Esophagus squamous epithelium (tissue), 4 donors: ENCODE data around the gene NME9.

Experiments used
- CTCF ChIP-seq, 6 experiments: fragments of 450-650 bp in 4 of 6; fragments of 200-600 bp in 2 of 6; sonication (generic) in 2 of 6; IDR thresholded peaks; one replicate each; pipeline ENCODE4 v1.5.1; 2016 to 2019; ENCODE audit warnings: antibody characterized with exemption in 6 of 6, mild to moderate bottlenecking in 4 of 6, moderate library complexity in 4 of 6
- POLR2A ChIP-seq, 4 donors: fragments of 450-650 bp; IDR thresholded peaks; one replicate each; pipeline ENCODE4 v1.6.1; 2017; ENCODE audit warnings: antibody characterized with exemption in 4 of 4, mild to moderate bottlenecking in 4 of 4, moderate library complexity in 3 of 4

GRCh38 chr3:138323971-138324370 is 5.7 kb downstream of the NME9 start:
- TF ChIP-seq CTCF (IDR thresholded peaks at IDR 0.05) (no peak), POLR2A (IDR thresholded peaks at IDR 0.05) (no peak)
